GM23338 (cell line): ENCODE results near the gene ABI1.

Experiments used
- CTCF ChIP-seq, 2 experiments: fragments of 200-600 bp in 1 of 2; sonication (generic) in 1 of 2; conservative IDR thresholded peaks; 2 replicates each; pipeline versions ENCODE4 v1.5.1 to v1.6.1; 2016 to 2017; ENCODE audit warnings: antibody characterized with exemption in 2 of 2, low read depth in 2 of 2, mild to moderate bottlenecking in 2 of 2, moderate library complexity in 1 of 2
- EZH2phosphoT487 ChIP-seq: fragments of 200-600 bp; sonication (generic); IDR thresholded peaks from one replicate; pipeline ENCODE4 v1.8.1; 2018; ENCODE audit warnings: antibody characterized with exemption; ENCODE audit not compliant: unreplicated experiment

- TF ChIP-seq CTCF (conservative IDR thresholded peaks at IDR 0.05; ENCODE audit: low read depth in 2 of 2) = no peak
- no peak for TF ChIP-seq EZH2phosphoT487
These were observed 125.3 kb downstream of the ABI1 start for GRCh38 chr10:26735435-26735834.
